ENCODE data around the gene RHOT1. TPM values are rescaled to one million over a fixed set of nuclear protein-coding genes. Genes with fewer than 3 reads are reported as not detected.
"Not testable (repeated sequence)": the region's sequence is repeated elsewhere in the genome, so short reads cannot be mapped to it uniquely, and the experiment has no call there.

RHOT1 gene
- polyA plus RNA-seq, 4 donors, result 23.2 to 61.5 (median 34.8) TPM

GRCh38 chr17:32178679-32179078, 36.4 kb downstream of the RHOT1 start:
- not testable (repeated sequence) for H3K4me3 ChIP-seq (ENCODE audit: low read depth in 1 of 3, low read length in 3 of 3); H3K4me1 ChIP-seq (ENCODE audit: control insufficient read depth in 3 of 3, insufficient read depth in 2 of 3, low read depth in 1 of 3, low read length in 2 of 3); FAIRE-seq; DNase-seq; H3K27ac ChIP-seq (ENCODE audit: low read depth in 1 of 3, low read length in 2 of 3); H3K27me3 ChIP-seq (ENCODE audit: control insufficient read depth in 3 of 3, insufficient read depth in 3 of 3, low read length in 3 of 3)
- peaks cover 8 to 36% (median 11%) of the 10 kb centered on the region in 3 donors for H3K36me3 ChIP-seq (ENCODE audit: control insufficient read depth in 3 of 3, insufficient read depth in 2 of 3, low read depth in 1 of 3, low read length in 3 of 3)
- peaks cover 0 to 20% of the 10 kb centered on the region in 2 donors for H3K9me3 ChIP-seq (ENCODE audit: control insufficient read depth in 2 of 2, insufficient read depth in 1 of 2, low read depth in 1 of 2, low read length in 1 of 2)
- 96 to 98% (median 98%) methylated on average over 21 to 24 of the region's 24 CpGs for WGBS, 3 donors

- not testable (repeated sequence) for DNase-seq; H3K4me3 ChIP-seq (ENCODE audit: low read depth in 1 of 3, low read length in 3 of 3); H3K27ac ChIP-seq (ENCODE audit: low read depth in 1 of 3, low read length in 2 of 3); H3K4me1 ChIP-seq (ENCODE audit: control insufficient read depth in 3 of 3, insufficient read depth in 2 of 3, low read depth in 1 of 3, low read length in 2 of 3); FAIRE-seq; H3K27me3 ChIP-seq (ENCODE audit: control insufficient read depth in 3 of 3, insufficient read depth in 3 of 3, low read length in 3 of 3)
- H3K36me3 ChIP-seq (ENCODE audit: control insufficient read depth in 3 of 3, insufficient read depth in 2 of 3, low read depth in 1 of 3, low read length in 3 of 3), result peaks cover 8 to 37% (median 11%) of the 10 kb centered on the region in 3 donors
- H3K9me3 ChIP-seq (ENCODE audit: control insufficient read depth in 2 of 2, insufficient read depth in 1 of 2, low read depth in 1 of 2, low read length in 1 of 2), result peaks cover 0 to 20% of the 10 kb centered on the region in 2 donors
- WGBS, 3 donors, result 98 to 99% (median 98%) methylated on average over 18 to 23 of the region's 23 CpGs
Observed at GRCh38 chr17:32179103-32179502, 36.8 kb downstream of the RHOT1 start.

- not testable (repeated sequence) for DNase-seq; H3K4me1 ChIP-seq (ENCODE audit: control insufficient read depth in 3 of 3, insufficient read depth in 2 of 3, low read depth in 1 of 3, low read length in 2 of 3); H3K4me3 ChIP-seq (ENCODE audit: low read depth in 1 of 3, low read length in 3 of 3); H3K27ac ChIP-seq (ENCODE audit: low read depth in 1 of 3, low read length in 2 of 3); H3K27me3 ChIP-seq (ENCODE audit: control insufficient read depth in 3 of 3, insufficient read depth in 3 of 3, low read length in 3 of 3); FAIRE-seq
- H3K36me3 ChIP-seq (ENCODE audit: control insufficient read depth in 3 of 3, insufficient read depth in 2 of 3, low read depth in 1 of 3, low read length in 3 of 3), result peaks cover 8 to 38% (median 11%) of the 10 kb centered on the region in 3 donors
- peaks cover 0 to 20% of the 10 kb centered on the region in 2 donors for H3K9me3 ChIP-seq (ENCODE audit: control insufficient read depth in 2 of 2, insufficient read depth in 1 of 2, low read depth in 1 of 2, low read length in 1 of 2)
- 97 to 99% (median 99%) methylated on average over 21 to 25 of the region's 25 CpGs for WGBS, 3 donors
Observed at GRCh38 chr17:32179526-32179925, 37.2 kb downstream of the RHOT1 start.

- not testable (repeated sequence) for H3K4me3 ChIP-seq (ENCODE audit: low read depth in 1 of 3, low read length in 3 of 3); H3K27ac ChIP-seq (ENCODE audit: low read depth in 1 of 3, low read length in 2 of 3); FAIRE-seq; H3K4me1 ChIP-seq (ENCODE audit: control insufficient read depth in 3 of 3, insufficient read depth in 2 of 3, low read depth in 1 of 3, low read length in 2 of 3); H3K27me3 ChIP-seq (ENCODE audit: control insufficient read depth in 3 of 3, insufficient read depth in 3 of 3, low read length in 3 of 3); DNase-seq
- WGBS, 3 donors, result 38 to 56% (median 53%) methylated on average over 2 of the region's 2 CpGs
- peaks cover 0 to 20% of the 10 kb centered on the region in 2 donors for H3K9me3 ChIP-seq (ENCODE audit: control insufficient read depth in 2 of 2, insufficient read depth in 1 of 2, low read depth in 1 of 2, low read length in 1 of 2)
- peaks cover 8 to 41% (median 11%) of the 10 kb centered on the region in 3 donors for H3K36me3 ChIP-seq (ENCODE audit: control insufficient read depth in 3 of 3, insufficient read depth in 2 of 3, low read depth in 1 of 3, low read length in 3 of 3)
Observed at GRCh38 chr17:32180262-32180661, 38.0 kb downstream of the RHOT1 start.

GRCh38 chr17:32185875-32186274, 43.6 kb downstream of the RHOT1 start:
- no peak for DNase-seq
- H3K36me3 ChIP-seq (ENCODE audit: control insufficient read depth in 3 of 3, insufficient read depth in 2 of 3, low read depth in 1 of 3, low read length in 3 of 3), result peaks cover 2 to 31% (median 4%) of the 10 kb centered on the region in 3 donors
- peaks cover 0 to under 1% (median 0%) of the 10 kb centered on the region in 3 donors for H3K4me1 ChIP-seq (ENCODE audit: control insufficient read depth in 3 of 3, insufficient read depth in 2 of 3, low read depth in 1 of 3, low read length in 2 of 3)
- H3K9me3 ChIP-seq (ENCODE audit: control insufficient read depth in 2 of 2, insufficient read depth in 1 of 2, low read depth in 1 of 2, low read length in 1 of 2), result no peaks in the 10 kb centered on the region
- no peak overlapping the region for H3K4me3 ChIP-seq (ENCODE audit: low read depth in 1 of 3, low read length in 3 of 3)
- H3K27ac ChIP-seq (ENCODE audit: low read depth in 1 of 3, low read length in 2 of 3), result no peak overlapping the region
- WGBS, 3 donors, result 95 to 100% (median 95%) methylated on average over 2 of the region's 2 CpGs
- no peaks in the 10 kb centered on the region for H3K27me3 ChIP-seq (ENCODE audit: control insufficient read depth in 3 of 3, insufficient read depth in 3 of 3, low read length in 3 of 3)
- FAIRE-seq, result no peak

- no peak for FAIRE-seq
- Histone ChIP-seq H3K9me3 (ENCODE audit: control insufficient read depth in 2 of 2, insufficient read depth in 1 of 2, low read depth in 1 of 2, low read length in 1 of 2) (no peaks in the 10 kb centered on the region), H3K27me3 (ENCODE audit: control insufficient read depth in 3 of 3, insufficient read depth in 3 of 3, low read length in 3 of 3) (no peaks in the 10 kb centered on the region), H3K4me3 (ENCODE audit: low read depth in 1 of 3, low read length in 3 of 3) (no peak overlapping the region), H3K27ac (ENCODE audit: low read depth in 1 of 3, low read length in 2 of 3) (no peak overlapping the region), H3K4me1 (ENCODE audit: control insufficient read depth in 3 of 3, insufficient read depth in 2 of 3, low read depth in 1 of 3, low read length in 2 of 3) (no peaks in the 10 kb centered on the region), H3K36me3 (ENCODE audit: control insufficient read depth in 3 of 3, insufficient read depth in 2 of 3, low read depth in 1 of 3, low read length in 3 of 3) (peaks cover 0 to 31% (median 3%) of the 10 kb centered on the region in 3 donors)
- 84 to 93% (median 86%) methylated on average over 3 of the region's 3 CpGs for WGBS, 3 donors
- no peak for DNase-seq
Observed at GRCh38 chr17:32187271-32187670, 45.0 kb downstream of the RHOT1 start.

- no peaks in the 10 kb centered on the region for H3K9me3 ChIP-seq (ENCODE audit: control insufficient read depth in 2 of 2, insufficient read depth in 1 of 2, low read depth in 1 of 2, low read length in 1 of 2)
- WGBS, 3 donors, result 92 to 97% (median 96%) methylated on average over 2 of the region's 2 CpGs
- no peak for DNase-seq
- no peaks in the 10 kb centered on the region for H3K27me3 ChIP-seq (ENCODE audit: control insufficient read depth in 3 of 3, insufficient read depth in 3 of 3, low read length in 3 of 3)
- H3K4me1 ChIP-seq (ENCODE audit: control insufficient read depth in 3 of 3, insufficient read depth in 2 of 3, low read depth in 1 of 3, low read length in 2 of 3), result no peaks in the 10 kb centered on the region
- no peak overlapping the region for H3K27ac ChIP-seq (ENCODE audit: low read depth in 1 of 3, low read length in 2 of 3)
- H3K36me3 ChIP-seq (ENCODE audit: control insufficient read depth in 3 of 3, insufficient read depth in 2 of 3, low read depth in 1 of 3, low read length in 3 of 3), result peaks cover 3 to 30% (median 5%) of the 10 kb centered on the region in 3 donors
- no peak overlapping the region for H3K4me3 ChIP-seq (ENCODE audit: low read depth in 1 of 3, low read length in 3 of 3)
- FAIRE-seq, result no peak
Observed at GRCh38 chr17:32189343-32189742, 47.0 kb downstream of the RHOT1 start.

- H3K27me3 ChIP-seq (ENCODE audit: control insufficient read depth in 3 of 3, insufficient read depth in 3 of 3, low read length in 3 of 3), result no peaks in the 10 kb centered on the region
- DNase-seq (no peak), FAIRE-seq (no peak)
- no peaks in the 10 kb centered on the region for H3K9me3 ChIP-seq (ENCODE audit: control insufficient read depth in 2 of 2, insufficient read depth in 1 of 2, low read depth in 1 of 2, low read length in 1 of 2)
- H3K27ac ChIP-seq (ENCODE audit: low read depth in 1 of 3, low read length in 2 of 3), result no peak overlapping the region
- H3K36me3 ChIP-seq (ENCODE audit: control insufficient read depth in 3 of 3, insufficient read depth in 2 of 3, low read depth in 1 of 3, low read length in 3 of 3), result peaks cover 4 to 29% (median 9%) of the 10 kb centered on the region in 3 donors
- H3K4me1 ChIP-seq (ENCODE audit: control insufficient read depth in 3 of 3, insufficient read depth in 2 of 3, low read depth in 1 of 3, low read length in 2 of 3), result no peaks in the 10 kb centered on the region
- H3K4me3 ChIP-seq (ENCODE audit: low read depth in 1 of 3, low read length in 3 of 3), result no peak overlapping the region
Observed at GRCh38 chr17:32191306-32191705, 49.0 kb downstream of the RHOT1 start.

- FAIRE-seq (no peak), DNase-seq (no peak)
- H3K4me1 ChIP-seq (ENCODE audit: control insufficient read depth in 3 of 3, insufficient read depth in 2 of 3, low read depth in 1 of 3, low read length in 2 of 3), result no peaks in the 10 kb centered on the region
- WGBS, 3 donors, result 96 to 100% (median 99%) methylated on average over 6 of the region's 6 CpGs
- peaks cover 7 to 31% (median 12%) of the 10 kb centered on the region in 3 donors for H3K36me3 ChIP-seq (ENCODE audit: control insufficient read depth in 3 of 3, insufficient read depth in 2 of 3, low read depth in 1 of 3, low read length in 3 of 3)
- H3K27me3 ChIP-seq (ENCODE audit: control insufficient read depth in 3 of 3, insufficient read depth in 3 of 3, low read length in 3 of 3), result no peaks in the 10 kb centered on the region
- no peaks in the 10 kb centered on the region for H3K9me3 ChIP-seq (ENCODE audit: control insufficient read depth in 2 of 2, insufficient read depth in 1 of 2, low read depth in 1 of 2, low read length in 1 of 2)
- no peak overlapping the region for H3K4me3 ChIP-seq (ENCODE audit: low read depth in 1 of 3, low read length in 3 of 3)
- no peak overlapping the region for H3K27ac ChIP-seq (ENCODE audit: low read depth in 1 of 3, low read length in 2 of 3)
Observed at GRCh38 chr17:32192379-32192778, 50.1 kb downstream of the RHOT1 start.

Data from small intestine (tissue), 7 donors.